DOHH2 (cell line): ENCODE results near the gene KIF23.
"Not testable (repeated sequence)": the region's sequence is repeated elsewhere in the genome, so short reads cannot be mapped to it uniquely, and the experiment has no call there.

Source experiments
- H3F3A ChIP-seq: fragments of 200-600 bp; sonication (generic), shearing (Covaris generic); 2 replicates; pipeline ENCODE4 v1.6.0; 2016; ENCODE audit warnings: antibody characterized with exemption, mild to moderate bottlenecking; ENCODE audit not compliant: control insufficient read depth, insufficient read depth
- H3K27ac ChIP-seq: fragments of 200-600 bp; sonication (generic); 2 replicates; pipeline ENCODE4 v1.5.1; 2014; ENCODE audit warnings: low read depth, mild to moderate bottlenecking, low read length, moderate library complexity
- H3K27me3 ChIP-seq: fragments of 200-600 bp; sonication (generic); 2 replicates; pipeline ENCODE4 v1.6.1; 2014; ENCODE audit warnings: mild to moderate bottlenecking, low read length, mixed read lengths; ENCODE audit not compliant: control insufficient read depth
- H3K36me3 ChIP-seq: fragments of 200-600 bp; sonication (generic); 2 replicates; pipeline ENCODE4 v1.6.1; 2014; ENCODE audit warnings: mild to moderate bottlenecking, low read length, moderate library complexity, mixed read lengths; ENCODE audit not compliant: control insufficient read depth
- H3K4me1 ChIP-seq: fragments of 200-600 bp; sonication (generic); 2 replicates; pipeline ENCODE4 v1.6.1; 2014; ENCODE audit warnings: mild to moderate bottlenecking, low read length, mixed read lengths; ENCODE audit not compliant: control insufficient read depth
- H3K4me2 ChIP-seq: fragments of 200-600 bp; sonication (generic); 2 replicates; pipeline ENCODE4 v1.6.0; 2014; ENCODE audit warnings: mild to moderate bottlenecking, low read length, moderate library complexity
- H3K4me3 ChIP-seq: fragments of 200-600 bp; sonication (generic); 2 replicates; pipeline ENCODE4 v1.5.1; 2014; ENCODE audit warnings: mild to moderate bottlenecking, low read length, mixed read lengths
- H3K79me2 ChIP-seq: fragments of 200-600 bp; sonication (generic); 2 replicates; pipeline ENCODE4 v1.6.1; 2014; ENCODE audit warnings: mild to moderate bottlenecking, low read length, mixed read lengths; ENCODE audit not compliant: control insufficient read depth
- H3K9me2 ChIP-seq: fragments of 200-600 bp; sonication (generic); replicated peaks from 2 replicates; pipeline ENCODE4 v1.6.1; 2014; ENCODE audit warnings: mild to moderate bottlenecking, low read length, mixed read lengths; ENCODE audit not compliant: control insufficient read depth
- H3K9me3 ChIP-seq: fragments of 200-600 bp; sonication (generic); 2 replicates; pipeline ENCODE4 v1.6.1; 2014; ENCODE audit warnings: antibody characterized with exemption, low read length, mixed read lengths; ENCODE audit not compliant: control insufficient read depth, insufficient read depth
- H4K20me1 ChIP-seq: fragments of 200-600 bp; sonication (generic); 2 replicates; pipeline ENCODE4 v1.6.0; 2014; ENCODE audit warnings: low read depth, mild to moderate bottlenecking, antibody characterized with exemption, low read length, moderate library complexity; ENCODE audit not compliant: control insufficient read depth, insufficient read depth
- EZH2phosphoT487 ChIP-seq: fragments of 200-600 bp; sonication (generic); IDR thresholded peaks from 2 replicates; pipeline ENCODE4 v1.6.1; 2017; ENCODE audit warnings: borderline replicate concordance, mild to moderate bottlenecking, antibody characterized with exemption, low read length, moderate library complexity, mixed read lengths
- TF ChIP-seq, protein P1 (sequence below): fragments of 200-600 bp; sonication (generic); IDR thresholded peaks from one replicate; pipeline ENCODE4 v1.5.1; 2014; ENCODE audit warnings: antibody characterized with exemption, mild to moderate bottlenecking, low read depth, low read length; ENCODE audit not compliant: poor library complexity, severe bottlenecking

Gene KIF23

DNA sequence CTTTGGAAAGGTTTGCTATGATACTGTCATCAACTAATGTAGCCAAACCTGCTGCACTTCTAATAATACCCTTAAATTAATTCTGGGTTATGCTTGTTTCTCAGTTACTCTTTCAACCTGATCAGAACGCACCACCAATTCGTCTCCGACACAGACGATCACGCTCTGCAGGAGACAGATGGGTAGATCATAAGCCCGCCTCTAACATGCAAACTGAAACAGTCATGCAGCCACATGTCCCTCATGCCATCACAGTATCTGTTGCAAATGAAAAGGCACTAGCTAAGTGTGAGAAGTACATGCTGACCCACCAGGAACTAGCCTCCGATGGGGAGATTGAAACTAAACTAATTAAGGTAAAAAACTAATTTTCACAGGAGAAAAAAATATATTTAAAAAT is 30.5 kb downstream of the KIF23 start:
- peaks cover 81% of the 10 kb centered on the region for H3K36me3 ChIP-seq
- TF ChIP-seq, protein P1, sequence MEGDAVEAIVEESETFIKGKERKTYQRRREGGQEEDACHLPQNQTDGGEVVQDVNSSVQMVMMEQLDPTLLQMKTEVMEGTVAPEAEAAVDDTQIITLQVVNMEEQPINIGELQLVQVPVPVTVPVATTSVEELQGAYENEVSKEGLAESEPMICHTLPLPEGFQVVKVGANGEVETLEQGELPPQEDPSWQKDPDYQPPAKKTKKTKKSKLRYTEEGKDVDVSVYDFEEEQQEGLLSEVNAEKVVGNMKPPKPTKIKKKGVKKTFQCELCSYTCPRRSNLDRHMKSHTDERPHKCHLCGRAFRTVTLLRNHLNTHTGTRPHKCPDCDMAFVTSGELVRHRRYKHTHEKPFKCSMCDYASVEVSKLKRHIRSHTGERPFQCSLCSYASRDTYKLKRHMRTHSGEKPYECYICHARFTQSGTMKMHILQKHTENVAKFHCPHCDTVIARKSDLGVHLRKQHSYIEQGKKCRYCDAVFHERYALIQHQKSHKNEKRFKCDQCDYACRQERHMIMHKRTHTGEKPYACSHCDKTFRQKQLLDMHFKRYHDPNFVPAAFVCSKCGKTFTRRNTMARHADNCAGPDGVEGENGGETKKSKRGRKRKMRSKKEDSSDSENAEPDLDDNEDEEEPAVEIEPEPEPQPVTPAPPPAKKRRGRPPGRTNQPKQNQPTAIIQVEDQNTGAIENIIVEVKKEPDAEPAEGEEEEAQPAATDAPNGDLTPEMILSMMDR, result no peak
- TF ChIP-seq EZH2phosphoT487, result no peak
- no peak overlapping the region for H3K27ac ChIP-seq

DNA sequence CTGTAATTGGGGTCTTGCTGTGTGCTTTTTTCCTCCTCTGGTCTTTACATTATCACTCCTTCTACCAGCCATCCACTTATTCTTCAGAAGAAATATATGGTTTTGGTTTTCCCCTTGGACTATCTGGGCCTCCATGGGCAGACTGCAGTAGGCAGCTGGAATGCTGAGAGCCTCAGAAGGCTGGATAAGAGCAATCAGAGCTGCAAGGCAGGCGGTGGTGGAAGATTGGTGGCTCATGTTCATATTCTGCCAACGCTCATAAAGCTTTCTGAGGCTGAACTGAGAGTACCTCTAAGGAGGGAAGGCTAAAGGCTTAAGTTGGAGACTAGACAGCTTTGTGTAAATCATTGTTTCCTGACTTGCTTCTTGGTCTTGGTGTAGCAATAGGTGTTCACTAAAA is 32.8 kb downstream of the KIF23 start:
- no peak overlapping the region for H3K4me2 ChIP-seq
- no peaks in the 10 kb centered on the region for H4K20me1 ChIP-seq
- TF ChIP-seq EZH2phosphoT487, result no peak
- H3K4me3 ChIP-seq, result no peak overlapping the region
- peaks cover 4% of the 10 kb centered on the region for H3K79me2 ChIP-seq
- peaks cover 6% of the 10 kb centered on the region for H3K4me1 ChIP-seq
- no peaks in the 10 kb centered on the region for H3K9me2 ChIP-seq
- no peaks in the 10 kb centered on the region for H3K27me3 ChIP-seq
- H3K36me3 ChIP-seq, result peaks cover 61% of the 10 kb centered on the region
- H3F3A ChIP-seq, result peaks cover 9% of the 10 kb centered on the region
- no peaks in the 10 kb centered on the region for H3K9me3 ChIP-seq
- H3K27ac ChIP-seq, result no peak overlapping the region

More for the DNA sequence above, 30.5 kb downstream of the KIF23 start:
- H3K27me3 ChIP-seq, result no peaks in the 10 kb centered on the region
- no peak overlapping the region for H3K4me2 ChIP-seq
- H3K4me3 ChIP-seq, result no peak overlapping the region
- peaks cover 6% of the 10 kb centered on the region for H3F3A ChIP-seq
- H3K9me2 ChIP-seq, result no peaks in the 10 kb centered on the region
- H3K9me3 ChIP-seq, result no peaks in the 10 kb centered on the region
- H3K4me1 ChIP-seq, result no peaks in the 10 kb centered on the region
- H3K79me2 ChIP-seq, result no peaks in the 10 kb centered on the region
- no peaks in the 10 kb centered on the region; the same call in 1 of the 2 replicates for H4K20me1 ChIP-seq

DNA sequence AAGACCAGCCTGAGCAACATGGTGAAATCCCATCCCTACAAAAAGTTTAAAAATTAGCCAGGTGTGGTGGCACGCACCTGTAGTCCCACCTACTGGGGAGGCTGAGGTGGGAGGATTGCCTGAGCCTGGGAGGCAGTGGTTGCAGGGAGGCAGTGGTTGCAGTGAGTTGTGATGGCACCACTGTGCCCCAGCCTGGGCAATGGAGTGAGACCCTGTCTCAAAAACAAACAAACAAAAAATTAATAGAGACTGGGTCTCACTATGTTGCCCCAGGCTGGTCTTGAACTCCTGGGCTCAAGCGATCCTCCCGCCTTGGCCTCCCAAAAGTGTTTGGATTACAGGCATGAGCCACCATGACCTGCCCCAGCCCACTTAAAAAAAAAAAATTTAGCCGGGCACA is 36.1 kb downstream of the KIF23 start:
- H4K20me1 ChIP-seq, result peaks cover 22% of the 10 kb centered on the region
- peaks cover 61% of the 10 kb centered on the region for H3K36me3 ChIP-seq
- peaks cover 24% of the 10 kb centered on the region for H3K4me1 ChIP-seq
- peaks cover 35% of the 10 kb centered on the region for H3K79me2 ChIP-seq
- not testable (repeated sequence) for H3K4me3 ChIP-seq, H3K9me2 ChIP-seq, H3K9me3 ChIP-seq, H3K4me2 ChIP-seq, H3K27me3 ChIP-seq, H3K27ac ChIP-seq
- H3F3A ChIP-seq, result peaks cover 31% of the 10 kb centered on the region

DNA sequence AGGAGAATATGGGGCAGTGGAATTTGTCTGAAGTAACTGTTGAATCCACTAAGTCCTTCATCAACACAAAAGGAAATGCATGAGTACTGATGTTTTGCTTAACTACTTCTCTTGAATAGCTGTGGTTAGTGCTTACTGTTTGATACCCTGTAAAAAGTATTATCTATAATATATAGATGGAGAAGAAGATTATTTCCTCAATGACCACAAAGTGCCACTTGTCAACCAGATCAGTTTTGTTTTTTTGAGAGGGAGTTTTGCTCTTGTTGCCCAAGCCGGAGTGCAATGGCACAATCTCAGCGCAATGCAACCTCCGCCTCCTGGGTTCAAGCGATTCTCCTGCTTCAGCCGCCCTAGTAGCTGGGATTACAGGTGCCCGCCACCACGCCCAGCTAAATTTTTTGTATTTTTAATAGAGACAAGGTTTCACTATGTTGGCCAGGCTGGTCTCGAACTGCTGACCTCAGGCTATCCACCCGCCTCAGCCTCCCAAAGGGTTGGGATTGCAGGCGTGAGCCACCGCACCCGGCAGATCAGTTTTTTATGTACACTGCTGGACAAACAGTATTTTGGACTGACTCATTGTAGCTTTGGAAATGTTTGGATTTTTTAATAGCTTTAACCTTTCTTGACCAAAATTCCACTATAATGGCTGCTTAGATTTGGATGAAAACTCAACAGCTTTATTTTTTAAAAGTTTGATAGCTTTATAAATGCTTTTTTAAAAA is 37.0 kb downstream of the KIF23 start:
- H3K27ac ChIP-seq, result peak overlapping the region; percentile 75
- H3K79me2 ChIP-seq, result peaks cover 41% of the 10 kb centered on the region
- peaks cover 29% of the 10 kb centered on the region for H3K4me1 ChIP-seq
- TF ChIP-seq, protein P1, result no peak
- TF ChIP-seq EZH2phosphoT487, result no peak
- H3K4me2 ChIP-seq, result peak overlapping the region; percentile 88
- H3K4me3 ChIP-seq, result peak overlapping the region; percentile 93
- no peaks in the 10 kb centered on the region for H3K27me3 ChIP-seq
- H3K9me3 ChIP-seq, result no peaks in the 10 kb centered on the region
- peaks cover 29% of the 10 kb centered on the region for H4K20me1 ChIP-seq
- peaks cover 61% of the 10 kb centered on the region for H3K36me3 ChIP-seq
- no peaks in the 10 kb centered on the region for H3K9me2 ChIP-seq
- H3F3A ChIP-seq, result peaks cover 40% of the 10 kb centered on the region
